Caki2 (cell line): ENCODE data around the gene TNFSF13B. TPM values are rescaled to one million over a fixed set of nuclear protein-coding genes. Genes with fewer than 3 reads are reported as not detected.

Experiments
- DNase-seq: peaks from one replicate; pipeline ENCODE4 v3.0.0-alpha.2; 2015; ENCODE audit warnings: low read depth
- in situ Hi-C: cut with HindIII; loops from 2 replicates; pipeline ENCODE4 v1.10.0; 2016; ENCODE audit warnings: low sequenced_read_pairs, low pct_unique_long_range_greater_than_20kb, mixed read lengths
- total RNA-seq: library from RNA; depleted of rRNA; stranded (reverse); fragments of >200 nt; shearing (Covaris generic); gene quantifications from 2 replicates; pipeline ENCODE4 v1.2.3, GENCODE V29; 2014; ENCODE audit warnings: low replicate concordance; rRNA removed

Gene TNFSF13B
- total RNA-seq, 1 experiment from 2014 or later = 0.14 TPM

DNA sequence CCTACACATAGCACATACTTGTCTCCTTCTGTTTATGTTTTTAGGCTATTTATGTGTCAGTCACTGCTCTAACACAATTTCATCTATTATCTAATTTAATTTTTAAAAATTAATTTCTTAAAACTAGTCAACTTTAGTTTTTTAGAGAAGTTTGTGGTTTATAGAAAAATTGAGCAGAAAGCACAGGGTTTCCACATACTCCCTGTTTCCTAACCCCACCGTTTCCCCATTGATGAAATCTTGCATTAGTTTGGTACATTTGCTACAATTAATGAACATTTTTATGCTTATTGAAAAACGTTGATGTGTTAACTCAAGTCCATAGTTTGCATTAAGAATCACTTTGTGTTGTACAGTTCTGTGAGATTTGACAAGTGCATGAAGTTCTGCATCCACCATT is 53.5 kb downstream of the TNFSF13B start:
- DNase-seq = no peak
- in situ Hi-C loops = no loop called here

DNA sequence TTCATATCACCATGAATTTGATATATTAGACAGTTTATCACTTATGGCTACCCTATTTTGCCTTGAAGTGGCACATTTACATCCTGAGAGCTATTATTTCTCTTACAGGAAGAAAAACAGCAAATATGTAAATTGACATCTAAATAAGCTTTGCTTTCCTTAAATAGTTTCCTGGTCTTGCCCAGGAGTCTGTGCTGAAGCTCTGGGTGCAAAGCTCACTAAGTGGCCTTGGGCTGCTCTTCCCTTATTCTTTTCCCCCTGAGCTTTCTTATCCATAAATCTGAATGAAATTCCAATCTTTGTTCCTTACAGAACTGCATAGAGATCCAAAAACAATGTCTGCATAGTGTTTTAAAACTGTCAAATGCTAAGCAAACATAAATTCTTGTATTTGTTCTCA is 56.3 kb downstream of the TNFSF13B start:
- in situ Hi-C loops = no loop called here
- no peak for DNase-seq

DNA sequence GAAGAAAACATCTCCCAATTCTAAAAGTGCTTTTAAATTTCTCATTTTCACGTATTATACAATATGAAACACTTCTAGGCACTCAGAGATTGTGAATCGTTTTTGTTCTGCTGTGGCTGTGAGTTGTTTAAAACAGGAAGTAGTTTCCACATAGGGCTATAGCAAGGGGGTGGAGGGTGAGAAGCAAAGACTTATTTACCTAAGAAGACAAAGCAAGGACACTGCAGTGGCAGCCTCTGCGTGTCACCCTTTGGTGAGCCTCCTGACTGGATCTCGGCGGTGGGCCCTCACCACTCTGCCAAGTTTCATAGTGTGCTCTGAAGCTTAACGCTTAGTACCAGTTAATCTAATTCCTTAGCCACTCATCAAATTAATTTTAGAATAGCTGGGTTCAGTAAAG is 56.8 kb downstream of the TNFSF13B start:
- DNase-seq = no peak
- in situ Hi-C loops = no loop called here

DNA sequence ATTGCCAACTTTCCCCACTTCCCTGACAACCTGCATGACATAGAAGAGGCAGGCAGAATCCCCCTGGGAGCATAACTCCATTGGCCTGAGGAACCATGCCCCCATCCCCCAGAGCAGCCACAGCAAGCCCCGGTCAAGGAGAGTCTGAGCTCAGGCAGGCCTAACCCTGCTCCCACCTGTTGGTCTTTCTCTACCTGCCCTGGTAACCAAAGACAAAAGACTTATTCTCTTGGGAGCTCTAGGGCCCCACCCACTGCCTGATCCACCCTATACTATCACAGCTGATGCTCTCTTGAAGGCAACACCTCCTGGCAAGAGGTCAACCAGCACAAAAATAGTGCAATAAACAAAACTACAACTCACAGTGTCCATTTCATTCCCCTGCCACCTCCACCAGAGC is 59.3 kb downstream of the TNFSF13B start:
- in situ Hi-C loops = no loop called here
- no peak for DNase-seq

DNA sequence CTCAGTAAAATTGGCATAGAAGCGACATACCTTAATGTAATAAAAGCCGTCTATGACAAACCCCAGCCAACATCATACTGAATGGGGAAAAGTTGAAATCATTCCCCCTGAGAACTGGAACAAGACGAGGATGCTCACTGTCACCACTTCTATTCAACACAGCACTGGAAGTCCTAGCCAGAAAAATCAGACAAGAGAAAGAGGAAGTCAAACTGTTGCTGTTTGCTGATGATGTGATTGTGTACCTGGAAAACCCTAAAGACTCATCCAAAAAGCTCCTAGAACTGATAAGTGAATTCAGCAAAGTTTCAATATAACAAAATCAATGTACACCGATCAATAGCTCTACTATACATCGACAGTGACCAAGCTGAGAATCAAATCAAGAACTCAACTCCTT is 63.3 kb downstream of the TNFSF13B start:
- in situ Hi-C loops = no loop called here
- no peak for DNase-seq

DNA sequence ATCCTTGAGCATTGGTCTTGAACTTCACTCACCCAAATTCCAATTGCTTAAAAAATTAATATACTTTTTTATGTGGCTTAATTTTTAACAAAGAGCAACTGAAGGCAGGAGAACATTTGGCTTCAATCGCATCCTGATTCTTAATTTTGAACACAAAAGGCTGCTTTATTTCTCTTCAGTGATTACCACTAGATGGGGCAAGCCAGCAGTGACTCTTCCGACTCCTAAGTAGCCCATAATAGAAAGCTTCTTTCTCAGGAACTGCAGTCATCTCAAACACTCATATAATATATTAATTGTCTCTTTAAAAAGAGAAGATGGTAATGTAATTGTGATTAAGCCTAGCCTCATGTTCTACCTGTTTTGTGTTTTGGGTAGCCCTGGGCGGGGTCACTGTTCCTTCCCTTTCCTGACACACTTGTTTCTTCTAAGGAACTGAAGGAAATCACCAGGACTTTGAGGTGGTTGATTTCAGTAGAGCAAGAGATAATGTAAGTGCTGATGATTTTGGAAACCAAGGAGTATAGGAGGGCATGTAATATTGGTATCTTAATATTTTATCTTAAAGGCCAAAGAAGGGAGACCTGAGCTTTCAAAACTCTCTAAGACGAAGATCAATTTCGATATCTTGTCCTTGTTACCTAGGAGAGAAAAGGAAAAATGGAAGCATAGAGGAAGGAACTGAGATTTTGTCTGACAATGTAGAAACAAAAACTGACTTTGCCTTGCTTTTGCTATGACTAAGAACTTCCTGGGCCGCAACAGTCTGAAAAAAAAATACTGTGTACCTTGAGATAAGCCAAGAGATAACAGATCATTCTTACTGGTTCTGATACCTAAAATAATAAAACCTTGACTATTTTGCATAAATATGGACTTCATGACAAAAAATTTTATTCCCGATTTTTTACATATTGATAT is 73.1 kb downstream of the TNFSF13B start:
- in situ Hi-C loops = no loop called here
- DNase-seq = peak; percentile 3

DNA sequence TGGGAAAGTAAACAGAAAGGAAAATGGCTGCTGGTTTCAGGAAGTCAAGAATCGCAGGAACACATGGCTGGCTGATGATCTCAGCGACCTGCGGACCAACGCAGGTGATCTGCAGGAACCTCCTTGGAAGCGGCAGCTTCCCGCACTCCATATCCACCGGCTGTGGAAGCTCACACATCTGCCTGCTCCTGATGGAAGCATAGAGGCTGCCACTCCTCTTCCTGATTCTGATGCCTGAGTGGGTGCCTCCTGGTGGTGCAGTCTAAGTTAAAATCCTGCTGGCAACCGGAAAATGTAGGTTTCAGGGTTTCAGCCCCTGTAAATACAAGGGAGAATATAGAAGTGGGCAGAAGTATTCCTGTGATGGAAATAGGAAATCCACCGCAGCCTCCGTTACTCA is 75.5 kb downstream of the TNFSF13B start:
- in situ Hi-C loops = no loop called here

DNA sequence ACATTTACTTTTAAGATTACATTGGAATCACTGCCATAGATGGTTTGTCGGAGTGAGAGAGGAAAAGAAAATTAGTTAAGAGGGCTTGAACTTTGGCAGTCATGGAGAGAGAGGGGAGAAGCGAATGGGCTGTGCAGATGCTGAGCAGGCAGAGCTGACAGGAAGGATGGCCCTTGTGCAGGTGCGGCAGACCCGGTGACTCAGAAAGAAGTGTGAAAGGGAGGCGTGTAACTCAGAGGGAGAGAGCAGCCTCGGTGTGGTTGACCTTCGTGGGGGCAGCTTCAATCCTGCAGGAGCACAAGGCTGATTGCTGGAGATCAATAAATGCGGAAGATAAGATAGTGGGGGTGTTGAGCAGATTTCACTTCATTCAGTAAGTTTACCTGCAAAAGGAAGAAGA is 76.9 kb downstream of the TNFSF13B start:
- DNase-seq = no peak
- in situ Hi-C loops = no loop called here

More for the DNA sequence above, 75.5 kb downstream of the TNFSF13B start:
- no peak for DNase-seq

DNA sequence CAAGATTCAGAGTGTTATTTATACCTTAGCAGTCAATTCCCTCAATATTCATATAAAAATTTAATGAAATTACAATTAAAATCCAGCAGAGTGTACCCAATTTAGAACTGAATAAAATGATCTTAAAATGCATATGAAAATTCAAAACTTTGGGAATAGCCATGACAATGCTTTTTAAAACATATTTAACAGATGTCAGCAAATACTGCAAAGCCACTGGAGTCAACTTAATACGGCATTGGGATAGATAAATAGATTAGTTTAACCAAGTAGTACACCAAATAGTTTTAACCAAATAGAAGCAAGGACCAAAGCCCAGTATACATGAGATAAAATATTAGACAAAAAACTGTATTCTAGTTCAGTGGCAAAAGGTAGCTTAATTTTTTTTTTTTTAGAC is 79.8 kb downstream of the TNFSF13B start:
- in situ Hi-C loops = no loop called here
- DNase-seq = no peak

DNA sequence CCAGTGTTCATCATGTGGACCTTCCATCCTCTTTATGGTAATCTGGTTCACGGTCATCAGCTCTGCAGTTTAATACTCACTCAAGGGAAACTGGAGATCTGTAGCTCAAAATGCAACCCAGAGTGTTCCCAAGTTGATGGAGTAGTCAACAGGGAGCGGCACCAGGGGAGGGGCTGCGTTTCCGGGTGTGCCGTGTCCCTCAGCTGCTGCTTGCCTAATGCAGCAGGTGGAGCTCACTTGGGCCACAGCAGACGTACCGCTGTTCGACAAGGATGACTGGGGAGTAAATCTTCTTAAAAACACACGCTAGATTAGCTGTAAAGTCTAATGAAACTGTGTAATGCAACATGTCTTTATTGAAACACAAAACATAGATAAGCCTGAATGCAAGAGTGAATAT is 81.1 kb downstream of the TNFSF13B start:
- in situ Hi-C loops = no loop called here
- no peak for DNase-seq

DNA sequence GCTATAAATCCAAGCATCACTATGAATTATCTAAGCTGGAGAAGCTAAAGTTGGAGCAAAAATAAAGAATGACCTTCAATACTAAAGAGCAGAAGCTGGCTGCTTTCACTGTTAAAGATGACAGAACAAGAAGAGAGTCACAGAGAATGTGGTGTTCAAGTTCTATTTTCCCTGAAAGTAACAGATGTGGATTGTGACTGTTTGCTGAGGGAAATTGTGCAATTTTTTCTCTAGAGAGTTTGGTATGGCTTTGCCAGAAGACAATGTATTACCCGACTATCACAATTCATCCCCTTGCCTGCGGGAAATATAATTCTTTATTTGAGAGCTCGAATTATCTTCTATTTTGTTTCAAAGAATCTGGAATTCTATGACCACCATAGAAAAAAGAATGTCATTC is 83.1 kb downstream of the TNFSF13B start:
- in situ Hi-C loops = no loop called here
- no peak for DNase-seq

DNA sequence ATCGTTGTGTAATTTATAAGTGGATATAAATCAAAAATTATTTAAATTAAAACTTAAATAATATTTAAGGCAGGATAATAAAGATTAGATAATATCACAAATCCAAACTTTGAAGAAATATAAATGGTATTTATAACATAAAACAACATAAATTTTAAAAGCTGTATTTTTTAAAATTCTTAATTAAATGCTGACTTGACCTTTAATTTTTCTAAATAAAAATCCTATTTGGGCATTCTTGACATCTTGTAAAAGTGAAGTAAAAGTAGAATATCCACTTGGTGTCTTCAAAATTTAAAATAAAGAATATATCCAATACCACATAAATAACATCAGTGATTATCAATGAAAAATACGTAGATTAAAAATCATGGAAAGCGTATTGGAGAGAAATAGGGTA is 87.7 kb downstream of the TNFSF13B start:
- in situ Hi-C loops = no loop called here
- no peak for DNase-seq

Other genes starting within 250 kb of the TNFSF13B start
- 0.75 and 2.6 TPM in 2 replicates for gene LIG4, start 54.2 kb upstream of the TNFSF13B start, total RNA-seq
- 0.78 and 2.6 TPM in 2 replicates for gene ABHD13, start 51.3 kb upstream of the TNFSF13B start, total RNA-seq